ENCODE measurements around the gene ZNF365.
A peak's percentile ranks its signal among the peaks of the same experiment; 100 is the strongest.

ZNF365 gene

DNA sequence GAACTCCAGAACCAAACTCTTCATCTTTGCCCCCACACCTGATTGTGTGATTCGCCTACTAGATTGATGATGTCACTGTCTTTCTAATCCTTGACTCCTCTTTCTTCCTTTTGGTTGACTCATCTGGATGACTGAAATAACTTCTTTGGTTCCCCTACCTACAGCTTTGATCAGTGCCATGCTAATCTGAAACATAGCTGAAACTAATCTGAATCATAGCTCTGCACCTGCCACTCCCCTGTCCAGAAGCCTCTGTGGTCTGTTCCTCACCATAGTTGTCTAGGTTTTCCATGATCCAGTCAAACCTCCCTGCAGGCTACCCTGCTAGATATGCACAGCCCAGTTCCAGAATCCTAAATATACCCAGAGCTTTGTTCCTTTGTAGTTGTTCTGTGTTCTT is 51.9 kb downstream of the ZNF365 start:
- DNase-seq = peak; percentile 60

DNA sequence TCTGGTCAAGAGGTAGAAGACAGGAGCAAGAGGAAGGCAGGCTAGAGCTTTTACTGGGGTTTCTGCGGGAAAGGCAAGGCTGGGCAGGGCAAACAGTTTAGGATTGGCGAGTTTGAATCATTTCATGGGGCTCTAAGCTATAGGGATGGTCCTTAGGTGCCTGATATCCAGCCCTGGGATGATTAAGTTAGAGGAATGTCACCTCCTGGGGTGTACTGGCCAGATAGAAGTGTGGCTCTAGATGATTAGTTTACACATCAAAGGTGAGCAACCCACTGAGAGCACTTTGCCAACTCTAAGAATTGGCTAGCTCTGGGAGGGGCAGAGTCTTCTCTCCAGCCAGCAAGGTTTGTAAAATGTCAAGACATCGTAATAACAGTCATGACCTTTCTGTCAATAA is 52.4 kb downstream of the ZNF365 start:
- no peak for DNase-seq

DNA sequence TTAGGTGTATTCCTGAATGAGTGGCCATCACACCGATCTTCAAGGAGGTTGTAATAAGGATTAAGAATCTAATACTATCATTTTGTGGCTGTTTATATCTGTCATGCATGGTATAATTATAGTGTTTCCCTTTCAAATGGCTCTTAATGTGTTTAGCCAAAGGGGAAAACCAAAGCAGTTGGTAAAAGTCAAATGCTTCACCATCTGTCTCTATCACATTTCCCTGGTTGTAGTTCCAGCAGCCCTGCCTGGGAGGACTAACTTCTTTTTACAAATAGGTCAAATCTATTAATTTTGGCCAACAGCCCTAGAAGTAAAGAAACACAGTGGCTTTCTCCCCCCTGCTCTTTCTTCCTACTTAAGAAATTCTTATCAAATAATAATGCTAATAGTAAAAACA is 56.7 kb downstream of the ZNF365 start:
- no peak for DNase-seq

DNA sequence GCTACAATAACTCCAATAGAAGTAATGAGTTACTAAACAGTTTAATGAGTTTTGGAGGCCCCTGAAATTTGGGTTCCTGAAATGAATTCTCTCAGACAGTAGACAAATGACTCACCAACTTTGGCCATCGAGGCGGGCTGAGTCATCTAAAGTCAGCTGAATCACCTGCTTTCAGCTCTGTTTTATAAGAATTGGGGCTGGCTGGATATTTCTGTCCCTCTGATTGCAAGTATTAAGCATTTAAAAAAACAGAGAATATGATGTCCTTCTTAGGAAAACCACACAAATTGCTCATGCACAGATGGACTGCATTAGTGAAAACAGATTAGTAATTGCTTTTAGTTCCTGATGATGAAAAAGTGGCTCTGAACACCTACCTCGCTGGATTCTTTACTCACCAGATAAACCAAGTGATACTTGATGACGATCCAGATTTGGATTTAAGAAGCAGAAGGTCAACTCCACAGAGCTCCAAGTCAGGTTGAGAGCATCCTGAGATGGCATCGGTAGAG is 59.1 kb downstream of the ZNF365 start:
- DNase-seq = peak; percentile 70

DNA sequence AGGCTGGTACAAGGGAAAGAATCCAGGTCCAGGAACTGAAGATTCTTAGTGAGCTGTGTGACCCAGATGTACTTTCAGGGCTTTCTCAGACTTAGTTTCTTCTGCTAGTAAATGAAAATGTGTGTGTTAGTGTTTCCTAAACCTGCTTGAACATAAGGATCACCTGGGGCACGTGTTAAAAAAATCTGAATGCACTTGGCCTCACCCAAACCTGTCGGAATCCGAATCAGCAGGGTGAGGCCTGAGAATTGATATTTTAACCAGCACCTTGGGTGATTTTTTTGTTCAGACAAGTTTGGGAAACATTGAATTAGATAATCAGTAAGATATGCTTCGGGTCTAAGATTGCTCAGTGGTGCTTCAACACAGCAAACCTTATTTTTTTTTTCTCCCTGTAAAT is 59.7 kb downstream of the ZNF365 start:
- DNase-seq = no peak

DNA sequence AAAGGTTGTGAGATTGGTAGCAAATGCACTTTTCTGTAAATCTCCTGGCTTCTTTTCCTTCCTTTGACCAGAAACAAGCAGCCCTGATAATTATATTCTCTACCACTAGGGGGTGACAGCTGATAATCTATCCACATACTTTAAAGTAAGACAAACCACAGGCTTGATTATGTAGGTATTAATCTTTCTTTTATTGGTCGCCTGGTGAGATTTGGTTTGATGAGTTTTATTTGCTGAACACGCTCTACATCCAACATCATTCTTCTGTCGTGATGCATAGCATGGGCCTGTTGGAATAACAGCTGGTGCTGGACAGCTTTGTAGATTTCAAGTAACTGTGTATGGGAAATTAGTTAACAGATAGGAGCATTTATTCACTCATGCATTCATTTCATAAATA is 63.5 kb downstream of the ZNF365 start:
- DNase-seq = no peak

DNA sequence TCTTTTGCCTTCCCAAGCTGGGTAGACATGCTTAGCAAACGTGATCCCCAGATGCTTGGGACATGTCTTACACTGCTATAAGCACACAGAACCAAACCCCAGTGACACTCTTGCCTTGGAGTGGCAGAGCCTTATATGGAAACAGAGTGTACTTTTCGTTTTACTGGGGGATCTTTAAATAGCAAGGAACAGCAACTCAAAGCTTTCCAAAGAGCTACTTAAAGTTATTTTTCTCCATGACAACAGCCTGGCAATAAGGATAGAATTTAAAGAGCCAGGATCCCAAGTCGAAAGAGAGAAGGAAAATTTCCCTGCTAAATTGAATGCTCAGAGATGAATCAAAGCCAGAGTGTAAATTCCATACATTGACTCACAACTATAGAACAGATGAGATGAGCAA is 67.8 kb downstream of the ZNF365 start:
- DNase-seq = no peak

DNA sequence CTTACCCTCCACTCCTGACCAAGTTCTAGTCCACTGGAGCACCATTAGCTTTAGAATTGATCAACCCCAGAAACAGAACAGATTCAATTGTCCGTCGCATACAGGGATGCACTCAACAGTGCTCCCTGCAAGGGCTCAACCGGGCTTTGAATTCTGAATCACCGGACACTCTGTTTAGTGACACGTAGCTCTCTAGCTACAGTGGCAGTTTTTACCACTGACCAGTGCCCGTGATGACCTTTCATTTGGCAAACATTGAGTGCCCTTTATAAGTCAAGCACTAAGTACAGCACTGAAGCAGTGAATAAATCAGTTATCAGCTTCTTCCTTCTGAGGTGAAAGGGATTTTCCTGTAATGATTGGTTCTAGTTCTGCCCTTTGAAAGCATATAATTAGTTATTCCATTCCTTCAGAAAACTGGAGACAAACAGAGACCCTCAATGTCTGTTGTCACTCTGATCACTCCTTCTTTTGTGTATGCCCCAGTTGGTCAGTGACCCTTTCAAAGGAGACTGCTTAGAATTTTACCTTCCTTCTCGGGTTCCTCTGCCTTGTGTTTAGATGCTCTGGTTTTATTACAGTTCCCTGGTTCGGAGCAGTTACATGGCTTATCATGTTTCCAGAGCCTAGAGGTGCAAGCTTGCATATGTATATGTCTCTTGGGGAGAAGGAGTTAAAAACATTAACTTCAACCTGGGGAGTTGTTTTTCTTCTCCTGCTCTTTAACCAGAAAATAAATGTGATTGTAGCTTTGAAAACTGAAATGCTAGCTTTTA is 68.9 kb downstream of the ZNF365 start:
- DNase-seq = no peak

DNA sequence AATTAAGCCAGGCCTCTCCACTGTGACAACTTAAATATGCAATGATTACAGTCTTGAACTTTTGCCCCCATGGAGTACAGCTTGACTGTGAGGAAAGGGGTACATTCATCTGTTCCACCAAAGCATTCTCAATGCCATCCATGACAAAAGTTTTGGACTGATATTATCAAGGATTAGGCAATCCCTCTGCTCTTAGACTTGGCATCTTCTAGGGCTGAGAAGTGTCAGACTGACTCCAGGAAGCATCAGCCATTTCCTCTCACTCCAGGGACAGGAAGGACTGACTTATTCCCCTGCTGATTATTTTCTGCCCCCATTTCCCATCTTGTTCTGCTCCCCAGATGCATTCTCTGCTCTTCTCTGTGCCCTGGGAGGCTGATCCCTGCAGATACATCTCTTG is 69.7 kb downstream of the ZNF365 start:
- DNase-seq = no peak

DNA sequence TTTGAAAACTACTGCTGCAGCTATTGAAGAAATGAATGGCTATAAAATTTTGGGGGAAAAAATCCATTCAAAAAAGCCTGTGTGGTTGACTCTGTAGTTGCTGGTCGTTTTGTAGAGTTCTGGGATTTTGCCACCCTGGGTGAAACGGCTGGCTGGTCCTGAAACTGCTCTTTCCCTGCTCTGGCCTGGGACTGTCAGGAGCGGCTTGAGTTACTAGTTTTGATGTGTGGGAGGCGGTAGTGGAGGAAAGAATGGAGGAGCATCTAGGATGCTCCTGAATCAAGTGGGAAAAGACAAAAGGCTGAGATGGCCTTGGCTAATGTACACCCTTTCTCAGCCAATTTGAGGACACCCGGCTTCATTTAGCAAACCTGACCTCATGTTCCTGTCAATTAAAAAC is 72.5 kb downstream of the ZNF365 start:
- no peak for DNase-seq

DNA sequence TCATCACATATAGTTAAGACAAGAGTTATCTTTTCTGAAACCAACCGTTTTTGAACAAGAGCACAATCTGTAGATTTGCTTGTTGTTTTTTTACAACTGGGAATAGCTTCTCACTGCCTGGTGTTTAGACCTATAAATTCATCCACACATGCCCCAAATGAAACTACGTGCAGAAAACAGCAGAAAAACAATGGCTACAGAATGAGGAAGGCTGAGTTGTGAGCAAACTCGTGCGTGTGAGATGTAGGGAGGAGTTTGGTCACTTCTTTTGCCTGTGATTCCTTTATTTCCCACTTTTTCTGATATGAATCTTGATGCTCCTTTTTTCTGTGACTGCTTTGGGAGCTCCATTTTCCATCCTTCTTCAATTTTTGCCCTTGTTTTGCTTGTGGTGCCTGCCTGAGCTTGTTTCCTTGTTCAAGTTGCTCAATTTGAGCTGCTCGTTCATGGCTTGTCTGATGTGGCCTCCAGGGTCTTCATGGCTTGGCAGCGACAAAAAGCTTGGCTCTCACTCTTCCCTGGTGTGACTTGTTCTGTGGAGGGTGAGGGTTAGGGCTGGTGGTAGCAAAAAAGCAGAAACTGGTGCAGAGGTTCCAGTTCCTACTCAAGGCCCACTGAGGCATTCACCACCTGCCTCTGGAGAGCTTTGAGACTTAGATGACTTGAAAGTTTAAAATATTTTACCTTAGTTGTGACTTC is 76.9 kb downstream of the ZNF365 start:
- no peak for DNase-seq

DNA sequence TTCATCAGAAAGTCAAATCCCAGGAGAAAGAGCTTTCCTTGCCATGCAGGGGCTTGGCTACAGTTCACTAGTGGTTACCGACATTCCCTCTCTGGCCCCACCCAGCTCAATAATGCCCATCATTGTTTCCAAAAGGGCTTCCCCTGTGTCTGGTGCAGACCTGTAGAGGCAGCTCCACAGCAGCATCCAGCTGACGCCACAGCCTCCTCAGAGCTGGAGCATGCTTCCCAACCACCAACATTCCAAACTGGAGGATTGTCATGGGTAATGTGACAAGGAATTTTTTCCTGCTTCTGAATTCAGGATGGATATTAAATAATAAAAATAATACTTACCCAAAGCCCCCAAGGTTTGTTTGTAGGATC is 77.4 kb downstream of the ZNF365 start:
- no peak for DNase-seq
